ENCODE measurements around the gene BMPR1A. TPM values are rescaled to one million over a fixed set of nuclear protein-coding genes. Genes with fewer than 3 reads are reported as not detected.
"Not testable (repeated sequence)": the region's sequence is repeated elsewhere in the genome, so short reads cannot be mapped to it uniquely, and the experiment has no call there.

Gene BMPR1A
- total and polyA plus RNA-seq, 7 experiments from 2014 or later, result 2.1 to 11.3 (median 5.6) TPM

- DNase-seq (no peak), ATAC-seq (no peak)
- Histone ChIP-seq H3K4me1 (ENCODE audit: control insufficient read depth in 2 of 2, insufficient read depth in 2 of 2, low read length in 2 of 2) (peaks cover 3 to 24% of the 10 kb centered on the region in 2 donors), H3K27ac (ENCODE audit: low read depth, low read length) (peak overlapping the region; percentile 58), H3K27me3 (ENCODE audit: control insufficient read depth in 2 of 2, insufficient read depth in 2 of 2, low read length in 2 of 2) (no peaks in the 10 kb centered on the region), H3K36me3 (ENCODE audit: control insufficient read depth in 2 of 3, insufficient read depth in 3 of 3, low read length in 3 of 3) (no peaks in the 10 kb centered on the region), H3K9me3 (ENCODE audit: control insufficient read depth in 2 of 3, low read length in 3 of 3) (no peaks in the 10 kb centered on the region), H3K4me3 (ENCODE audit: low read length) (no peak overlapping the region)
- ChIA-PET CTCF (interaction anchor here (1.2 to 1.7 kb wide), 3 partner anchors 8 to 17 kb away, joined by 4 to 6 read pairs (median 6); partner anchors contain the start of gene ADIRF), POLR2A (interaction anchor here (0.6 to 1.8 kb wide), 7 partner anchors 8 to 240 kb away, joined by 3 to 8 read pairs (median 4); partner anchors contain the start of gene ADIRF)
- Mint-ChIP-seq H3K9me3 (peaks cover 4 to 30% (median 13%) of the 10 kb centered on the region in 11 donors), H3K27ac (peak overlapping the region; percentile 88 to 99 (median 97)), H3K36me3 (peaks cover 3 to 14% (median 10%) of the 10 kb centered on the region in 5 donors), H3K4me3 (peak overlapping the region in 2 of 10 donors; percentile 76 to 81), H3K27me3 (peaks cover 0 to 6% (median 0%) of the 10 kb centered on the region in 5 donors), H3K4me1 (peaks cover 7 to 37% (median 26%) of the 10 kb centered on the region in 7 donors)
- intact Hi-C loops (cut with micrococcal nuclease), result no loop called here
Observed at GRCh38 chr10:86951184-86951761, 194.9 kb downstream of the BMPR1A start.

GRCh38 chr10:86952106-86952505 lies 195.7 kb downstream of the BMPR1A start:
- Histone ChIP-seq H3K9me3 (ENCODE audit: control insufficient read depth in 2 of 3, low read length in 3 of 3) (no peaks in the 10 kb centered on the region), H3K4me3 (ENCODE audit: low read length) (no peak overlapping the region), H3K27me3 (ENCODE audit: control insufficient read depth in 2 of 2, insufficient read depth in 2 of 2, low read length in 2 of 2) (no peaks in the 10 kb centered on the region), H3K27ac (ENCODE audit: low read depth, low read length) (no peak overlapping the region), H3K36me3 (ENCODE audit: control insufficient read depth in 2 of 3, insufficient read depth in 3 of 3, low read length in 3 of 3) (no peaks in the 10 kb centered on the region), H3K4me1 (ENCODE audit: control insufficient read depth in 2 of 2, insufficient read depth in 2 of 2, low read length in 2 of 2) (peaks cover 3 to 24% of the 10 kb centered on the region in 2 donors)
- ChIA-PET POLR2A (interaction anchor here (0.7 kb wide), 1 partner anchor 11 kb away, joined by 3 read pairs; no protein-coding TSS in a partner anchor), CTCF (no interaction called here)
- H3K27ac Mint-ChIP-seq, result peak overlapping the region in 8 of 9 donors; percentile 34 to 99 (median 82)
- intact Hi-C loops (cut with micrococcal nuclease), result no loop called here
- DNase-seq (no peak), ATAC-seq (no peak)
- peaks cover 0 to under 1% (median 0%) of the 10 kb centered on the region in 5 donors for H3K27me3 Mint-ChIP-seq
- peaks cover 3 to 14% (median 10%) of the 10 kb centered on the region in 5 donors for H3K36me3 Mint-ChIP-seq
- no peak overlapping the region for H3K4me3 Mint-ChIP-seq
- H3K9me3 Mint-ChIP-seq, result peaks cover 4 to 30% (median 13%) of the 10 kb centered on the region in 11 donors
- peaks cover 7 to 32% (median 26%) of the 10 kb centered on the region in 7 donors for H3K4me1 Mint-ChIP-seq

GRCh38 chr10:86952697-86953096 lies 196.3 kb downstream of the BMPR1A start:
- CTCF ChIA-PET, H3K4me3 Mint-ChIP-seq: not testable (repeated sequence)
- H3K4me1 Mint-ChIP-seq, result peaks cover 7 to 32% (median 26%) of the 10 kb centered on the region in 7 donors

DNA sequence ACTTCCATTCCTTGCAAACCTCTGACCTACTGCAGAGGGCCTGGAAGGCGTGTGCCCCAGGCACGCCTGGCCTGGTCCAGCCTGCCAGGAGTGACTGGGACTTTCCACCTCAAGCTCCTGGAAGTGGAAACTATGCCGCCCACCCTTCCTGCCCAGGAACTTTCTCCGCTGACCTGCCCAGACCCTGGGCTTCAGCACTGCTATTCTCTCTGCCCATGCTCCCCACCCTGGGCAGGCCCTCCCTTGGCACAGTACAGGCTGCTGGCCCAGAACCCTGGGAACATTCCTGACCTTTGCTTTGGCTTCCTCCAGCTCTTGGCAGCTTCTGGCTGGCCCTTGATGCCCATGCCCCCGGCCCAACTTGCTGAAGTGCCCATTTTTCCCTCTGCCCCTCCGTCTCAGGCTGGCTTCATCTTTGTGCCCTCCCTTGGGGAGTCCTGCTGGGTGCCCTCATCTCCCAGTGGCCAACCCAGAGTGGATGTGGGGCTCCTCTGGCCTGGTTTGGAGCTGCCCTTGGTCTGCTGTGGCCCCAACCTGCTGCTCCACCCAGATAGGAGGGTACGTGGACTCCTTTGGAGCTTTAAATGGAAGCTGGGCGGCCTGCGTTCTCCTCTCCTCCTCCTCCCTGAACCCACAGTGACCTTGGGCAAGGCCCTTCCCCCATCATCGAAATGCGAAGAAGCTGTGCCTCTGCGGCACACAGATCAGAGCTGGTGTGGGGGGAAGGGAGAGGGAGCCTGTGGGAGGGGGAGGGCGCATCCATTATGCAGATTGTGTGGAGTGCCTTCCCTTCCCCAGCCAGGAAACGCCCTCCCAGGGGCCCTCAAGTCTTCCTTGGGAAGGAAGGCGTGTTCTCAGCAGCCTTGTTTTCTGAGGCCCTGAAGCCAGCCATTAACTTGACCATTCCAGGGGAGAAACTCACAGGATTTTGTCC lies 197.6 kb downstream of the BMPR1A start:
- H3K4me3 ChIP-seq (ENCODE audit: low read length), result no peak overlapping the region
- Mint-ChIP-seq H3K4me1 (peaks cover 7 to 21% (median 17%) of the 10 kb centered on the region in 7 donors), H3K4me3 (no peak overlapping the region), H3K36me3 (peaks cover 0 to 10% (median 6%) of the 10 kb centered on the region in 5 donors), H3K27ac (no peak overlapping the region), H3K27me3 (no peaks in the 10 kb centered on the region), H3K9me3 (peaks cover 0 to 27% (median 12%) of the 10 kb centered on the region in 11 donors)
- DNase-seq, result no peak
- ChIA-PET POLR2A (interaction anchor here (0.5 to 2.0 kb wide), 2 partner anchors 11 to 83 kb away, joined by 4 to 5 read pairs; no protein-coding TSS in a partner anchor), CTCF (interaction anchor here (0.6 to 0.9 kb wide), 2 partner anchors 15 kb away, joined by 3 to 5 read pairs; no protein-coding TSS in a partner anchor)
- ATAC-seq, result no peak
- H3K4me1 ChIP-seq (ENCODE audit: control insufficient read depth in 2 of 2, insufficient read depth in 2 of 2, low read length in 2 of 2), result peaks cover 3 to 24% of the 10 kb centered on the region in 2 donors
- H3K27me3 ChIP-seq (ENCODE audit: control insufficient read depth in 2 of 2, insufficient read depth in 2 of 2, low read length in 2 of 2), result no peaks in the 10 kb centered on the region
- H3K27ac ChIP-seq (ENCODE audit: low read depth, low read length), result no peak overlapping the region
- H3K9me3 ChIP-seq (ENCODE audit: control insufficient read depth in 2 of 3, low read length in 3 of 3), result no peaks in the 10 kb centered on the region
- H3K36me3 ChIP-seq (ENCODE audit: control insufficient read depth in 2 of 3, insufficient read depth in 3 of 3, low read length in 3 of 3), result no peaks in the 10 kb centered on the region
- intact Hi-C loops (cut with micrococcal nuclease), result no loop called here

More at GRCh38 chr10:86952697-86953096, 196.3 kb downstream of the BMPR1A start:
- POLR2A ChIA-PET, result interaction anchor here (2.0 kb wide), 1 partner anchor 13 kb away, joined by 5 read pairs; no protein-coding TSS in a partner anchor
- H3K27me3 Mint-ChIP-seq; H3K4me3 ChIP-seq (ENCODE audit: low read length); ATAC-seq; H3K27ac ChIP-seq (ENCODE audit: low read depth, low read length); intact Hi-C loops (cut with micrococcal nuclease); DNase-seq; H3K9me3 ChIP-seq (ENCODE audit: control insufficient read depth in 2 of 3, low read length in 3 of 3); H3K36me3 ChIP-seq (ENCODE audit: control insufficient read depth in 2 of 3, insufficient read depth in 3 of 3, low read length in 3 of 3); H3K27me3 ChIP-seq (ENCODE audit: control insufficient read depth in 2 of 2, insufficient read depth in 2 of 2, low read length in 2 of 2): not testable (repeated sequence)
- peaks cover 3 to 24% of the 10 kb centered on the region in 2 donors for H3K4me1 ChIP-seq (ENCODE audit: control insufficient read depth in 2 of 2, insufficient read depth in 2 of 2, low read length in 2 of 2)
- H3K36me3 Mint-ChIP-seq, result peaks cover 3 to 14% (median 10%) of the 10 kb centered on the region in 5 donors
- H3K27ac Mint-ChIP-seq, result peak overlapping the region in 7 of 9 donors; percentile 30 to 99 (median 62)
- peaks cover 4 to 30% (median 13%) of the 10 kb centered on the region in 11 donors for H3K9me3 Mint-ChIP-seq

DNA sequence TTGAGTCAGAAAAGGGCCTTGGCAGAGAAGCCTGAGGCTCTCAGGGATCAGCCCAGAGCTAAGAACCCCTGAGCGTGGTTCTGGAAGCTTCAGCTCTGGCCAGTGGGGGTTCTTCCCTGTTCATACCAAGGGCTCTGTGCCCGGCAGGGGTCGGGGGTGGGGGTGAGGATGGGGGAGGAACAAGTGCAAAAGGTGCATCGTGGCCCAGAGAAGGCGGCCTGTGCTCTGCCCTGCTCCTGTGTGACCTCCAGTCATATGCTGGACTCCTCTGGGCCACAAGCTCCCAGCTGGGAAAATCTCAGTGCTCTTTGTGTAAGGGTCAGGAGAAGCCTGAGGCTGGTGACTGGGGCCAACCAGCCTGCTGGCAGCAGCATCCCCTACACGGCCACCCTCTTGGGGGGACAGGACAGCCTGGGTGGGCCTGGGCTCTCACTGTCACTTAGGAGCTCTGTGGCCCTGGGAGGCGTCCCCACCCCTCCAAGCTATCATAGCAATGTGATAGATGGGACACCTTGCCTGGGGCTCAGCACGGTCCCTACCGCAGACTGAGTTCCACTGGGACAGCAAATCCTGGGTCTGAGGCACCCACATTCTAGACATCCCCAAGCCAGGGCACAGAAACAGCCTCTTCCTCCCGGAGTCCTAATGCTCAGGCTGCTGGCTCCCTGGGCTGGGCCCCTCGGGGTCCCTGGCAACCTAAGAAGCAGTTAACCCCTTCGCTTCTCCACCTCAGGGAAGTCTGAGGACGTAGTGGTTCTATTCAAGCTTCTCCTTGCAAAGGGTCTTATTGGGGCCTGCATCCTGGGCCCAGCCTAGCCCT lies 198.5 kb downstream of the BMPR1A start:
- Mint-ChIP-seq H3K27ac (peak overlapping the region in 2 of 9 donors; percentile 47 to 74), H3K27me3 (no peaks in the 10 kb centered on the region), H3K9me3 (peaks cover 0 to 27% (median 12%) of the 10 kb centered on the region in 11 donors), H3K4me3 (peak overlapping the region in 1 of 10 donors; percentile 68), H3K4me1 (peaks cover 5 to 18% (median 16%) of the 10 kb centered on the region in 7 donors), H3K36me3 (peaks cover 0 to 10% (median 6%) of the 10 kb centered on the region in 5 donors)
- intact Hi-C loops (cut with micrococcal nuclease), result no loop called here
- ATAC-seq (no peak), DNase-seq (no peak)
- CTCF ChIA-PET, result interaction anchor here (0.9 to 1.1 kb wide), 2 partner anchors 14 to 16 kb away, joined by 3 to 4 read pairs; no protein-coding TSS in a partner anchor
- Histone ChIP-seq H3K27me3 (ENCODE audit: control insufficient read depth in 2 of 2, insufficient read depth in 2 of 2, low read length in 2 of 2) (no peaks in the 10 kb centered on the region), H3K9me3 (ENCODE audit: control insufficient read depth in 2 of 3, low read length in 3 of 3) (no peaks in the 10 kb centered on the region), H3K27ac (ENCODE audit: low read depth, low read length) (no peak overlapping the region), H3K36me3 (ENCODE audit: control insufficient read depth in 2 of 3, insufficient read depth in 3 of 3, low read length in 3 of 3) (no peaks in the 10 kb centered on the region), H3K4me1 (ENCODE audit: control insufficient read depth in 2 of 2, insufficient read depth in 2 of 2, low read length in 2 of 2) (peaks cover 3 to 19% of the 10 kb centered on the region in 2 donors), H3K4me3 (ENCODE audit: low read length) (no peak overlapping the region)
- POLR2A ChIA-PET, result interaction anchor here (0.5 to 2.0 kb wide), 2 partner anchors 10 to 82 kb away, joined by 4 to 5 read pairs; no protein-coding TSS in a partner anchor
